ENCODE measurements around the gene SENP3.

The SENP3 gene

DNA sequence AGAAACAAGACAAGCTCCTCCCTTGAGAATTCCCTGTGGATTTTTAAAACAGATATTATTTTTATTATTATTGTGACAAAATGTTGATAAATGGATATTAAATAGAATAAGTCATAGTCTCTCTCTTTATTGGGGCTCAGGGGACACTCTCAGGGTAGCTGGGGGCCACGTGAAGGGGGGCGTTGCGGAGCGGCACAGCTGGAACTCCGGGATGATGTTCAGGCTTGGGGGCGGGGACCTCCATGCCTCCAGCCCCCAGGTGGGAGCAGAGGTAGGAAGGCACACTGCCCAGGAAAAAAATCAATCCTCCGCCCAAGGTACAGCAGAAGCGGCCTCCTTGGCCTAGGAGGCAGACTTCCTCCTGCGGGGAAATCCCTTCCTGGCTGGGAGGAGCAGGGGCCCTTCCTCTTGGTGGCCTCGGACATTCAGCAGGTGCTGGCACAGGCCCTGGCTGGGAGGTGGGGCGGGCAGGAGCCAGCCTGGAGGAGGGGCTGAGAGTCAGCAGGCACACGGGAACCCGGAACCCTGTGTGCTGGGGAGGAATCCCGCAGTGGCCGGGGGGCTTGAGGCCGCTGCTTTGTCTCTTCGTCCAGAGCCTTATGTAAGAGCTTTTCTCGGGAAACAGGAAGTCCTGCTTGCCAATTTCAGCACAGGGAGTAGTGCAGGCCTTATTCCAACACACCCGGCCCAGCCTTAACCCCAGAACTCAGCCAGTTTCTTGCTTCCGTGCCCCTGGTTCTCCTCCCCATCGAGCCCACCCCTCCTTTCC lies 3.8 kb upstream of the SENP3 start:
- TF ChIP-seq TAF1 (IDR thresholded peaks at IDR 0.05; ENCODE audit: borderline replicate concordance, insufficient read depth, low read length) (no peak), POLR2AphosphoS5 (IDR thresholded peaks at IDR 0.05; ENCODE audit: low read depth, low read length) (peak; percentile 74), FOXP2 (optimal IDR thresholded peaks at IDR 0.05; ENCODE audit: borderline replicate concordance, extremely low read depth, extremely low read length, insufficient read depth) (no peak)
- TF ChIP-seq, protein P1, sequence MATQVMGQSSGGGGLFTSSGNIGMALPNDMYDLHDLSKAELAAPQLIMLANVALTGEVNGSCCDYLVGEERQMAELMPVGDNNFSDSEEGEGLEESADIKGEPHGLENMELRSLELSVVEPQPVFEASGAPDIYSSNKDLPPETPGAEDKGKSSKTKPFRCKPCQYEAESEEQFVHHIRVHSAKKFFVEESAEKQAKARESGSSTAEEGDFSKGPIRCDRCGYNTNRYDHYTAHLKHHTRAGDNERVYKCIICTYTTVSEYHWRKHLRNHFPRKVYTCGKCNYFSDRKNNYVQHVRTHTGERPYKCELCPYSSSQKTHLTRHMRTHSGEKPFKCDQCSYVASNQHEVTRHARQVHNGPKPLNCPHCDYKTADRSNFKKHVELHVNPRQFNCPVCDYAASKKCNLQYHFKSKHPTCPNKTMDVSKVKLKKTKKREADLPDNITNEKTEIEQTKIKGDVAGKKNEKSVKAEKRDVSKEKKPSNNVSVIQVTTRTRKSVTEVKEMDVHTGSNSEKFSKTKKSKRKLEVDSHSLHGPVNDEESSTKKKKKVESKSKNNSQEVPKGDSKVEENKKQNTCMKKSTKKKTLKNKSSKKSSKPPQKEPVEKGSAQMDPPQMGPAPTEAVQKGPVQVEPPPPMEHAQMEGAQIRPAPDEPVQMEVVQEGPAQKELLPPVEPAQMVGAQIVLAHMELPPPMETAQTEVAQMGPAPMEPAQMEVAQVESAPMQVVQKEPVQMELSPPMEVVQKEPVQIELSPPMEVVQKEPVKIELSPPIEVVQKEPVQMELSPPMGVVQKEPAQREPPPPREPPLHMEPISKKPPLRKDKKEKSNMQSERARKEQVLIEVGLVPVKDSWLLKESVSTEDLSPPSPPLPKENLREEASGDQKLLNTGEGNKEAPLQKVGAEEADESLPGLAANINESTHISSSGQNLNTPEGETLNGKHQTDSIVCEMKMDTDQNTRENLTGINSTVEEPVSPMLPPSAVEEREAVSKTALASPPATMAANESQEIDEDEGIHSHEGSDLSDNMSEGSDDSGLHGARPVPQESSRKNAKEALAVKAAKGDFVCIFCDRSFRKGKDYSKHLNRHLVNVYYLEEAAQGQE (IDR thresholded peaks at IDR 0.05; ENCODE audit: insufficient read depth in 1 of 2, low read depth in 2 of 2, low read length in 2 of 2): peak in 1 of 2 experiments; percentile 17; a peak in 1 of 4 replicates

DNA sequence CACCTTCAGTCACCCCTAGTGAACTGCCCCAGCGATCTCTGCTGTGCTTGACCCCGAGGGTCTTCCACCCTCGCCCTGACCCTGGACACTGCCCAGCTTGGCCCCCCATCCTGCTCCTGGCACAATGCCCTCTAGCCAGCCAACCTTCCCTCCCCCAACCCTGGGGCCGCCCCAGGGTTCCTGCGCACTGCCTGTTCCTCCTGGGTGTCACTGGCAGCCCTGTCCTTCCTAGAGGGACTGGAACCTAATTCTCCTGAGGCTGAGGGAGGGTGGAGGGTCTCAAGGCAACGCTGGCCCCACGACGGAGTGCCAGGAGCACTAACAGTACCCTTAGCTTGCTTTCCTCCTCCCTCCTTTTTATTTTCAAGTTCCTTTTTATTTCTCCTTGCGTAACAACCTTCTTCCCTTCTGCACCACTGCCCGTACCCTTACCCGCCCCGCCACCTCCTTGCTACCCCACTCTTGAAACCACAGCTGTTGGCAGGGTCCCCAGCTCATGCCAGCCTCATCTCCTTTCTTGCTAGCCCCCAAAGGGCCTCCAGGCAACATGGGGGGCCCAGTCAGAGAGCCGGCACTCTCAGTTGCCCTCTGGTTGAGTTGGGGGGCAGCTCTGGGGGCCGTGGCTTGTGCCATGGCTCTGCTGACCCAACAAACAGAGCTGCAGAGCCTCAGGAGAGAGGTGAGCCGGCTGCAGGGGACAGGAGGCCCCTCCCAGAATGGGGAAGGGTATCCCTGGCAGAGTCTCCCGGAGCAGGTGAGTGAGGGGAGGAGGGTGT lies 3.0 kb upstream of the SENP3 start, which contains the start of gene TNFSF13:
TSS of gene TNFSF13 (plus strand) at position 207 of the 776 bp plus-strand sequence. CDS start at position 497, 290 bp downstream.
- TF ChIP-seq SIN3A (IDR thresholded peaks at IDR 0.05; ENCODE audit: borderline replicate concordance, insufficient read depth, low read length) (no peak), TAF1 (IDR thresholded peaks at IDR 0.05; ENCODE audit: borderline replicate concordance, insufficient read depth, low read length) (no peak), FOXP2 (optimal IDR thresholded peaks at IDR 0.05; ENCODE audit: borderline replicate concordance, extremely low read depth, extremely low read length, insufficient read depth) (no peak), POLR2AphosphoS5 (IDR thresholded peaks at IDR 0.05; ENCODE audit: low read depth, low read length) (no peak; the same call in 1 of the 2 replicates)
- TF ChIP-seq, protein P1 (IDR thresholded peaks at IDR 0.05; ENCODE audit: insufficient read depth in 1 of 2, low read depth in 2 of 2, low read length in 2 of 2): no peak

DNA sequence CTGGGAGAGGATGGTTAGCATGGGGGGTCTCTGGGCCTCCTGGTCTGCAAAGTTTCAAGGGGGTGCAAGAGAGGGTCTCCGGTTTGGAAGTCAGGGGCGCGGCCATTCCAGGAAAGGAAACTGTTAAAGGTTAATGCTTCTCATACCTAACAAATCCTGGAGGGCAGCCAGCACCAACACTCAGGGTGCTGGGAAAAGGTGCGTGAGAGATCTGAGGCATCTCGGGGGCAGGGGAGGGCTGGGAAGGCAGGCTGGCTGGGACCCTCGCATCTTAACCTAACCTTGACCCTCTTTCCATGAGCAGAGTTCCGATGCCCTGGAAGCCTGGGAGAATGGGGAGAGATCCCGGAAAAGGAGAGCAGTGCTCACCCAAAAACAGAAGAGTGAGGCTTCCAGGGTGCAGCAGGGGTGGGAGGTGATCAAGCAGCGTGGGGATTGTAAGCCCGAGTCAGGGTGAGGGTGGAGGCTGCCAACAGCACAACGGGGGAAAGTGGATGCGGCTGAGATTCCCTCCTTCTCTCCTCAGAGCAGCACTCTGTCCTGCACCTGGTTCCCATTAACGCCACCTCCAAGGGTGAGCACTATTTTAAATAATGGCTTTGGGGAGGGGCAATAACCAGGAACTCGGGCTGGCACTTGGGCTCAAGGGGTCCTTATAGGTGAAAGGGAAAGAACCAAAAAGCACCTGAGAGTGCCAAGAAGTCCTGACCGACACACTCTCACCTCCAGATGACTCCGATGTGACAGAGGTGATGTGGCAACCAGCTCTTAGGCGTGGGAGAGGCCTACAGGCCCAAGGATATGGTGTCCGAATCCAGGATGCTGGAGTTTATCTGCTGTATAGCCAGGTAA lies 2.2 kb upstream of the SENP3 start:
- TF ChIP-seq, protein P1 (IDR thresholded peaks at IDR 0.05; ENCODE audit: insufficient read depth in 1 of 2, low read depth in 2 of 2, low read length in 2 of 2): no peak
- TF ChIP-seq FOXP2 (optimal IDR thresholded peaks at IDR 0.05; ENCODE audit: borderline replicate concordance, extremely low read depth, extremely low read length, insufficient read depth) (no peak), TAF1 (IDR thresholded peaks at IDR 0.05; ENCODE audit: borderline replicate concordance, insufficient read depth, low read length) (no peak), POLR2AphosphoS5 (IDR thresholded peaks at IDR 0.05; ENCODE audit: low read depth, low read length) (no peak), SIN3A (IDR thresholded peaks at IDR 0.05; ENCODE audit: borderline replicate concordance, insufficient read depth, low read length) (no peak)

DNA sequence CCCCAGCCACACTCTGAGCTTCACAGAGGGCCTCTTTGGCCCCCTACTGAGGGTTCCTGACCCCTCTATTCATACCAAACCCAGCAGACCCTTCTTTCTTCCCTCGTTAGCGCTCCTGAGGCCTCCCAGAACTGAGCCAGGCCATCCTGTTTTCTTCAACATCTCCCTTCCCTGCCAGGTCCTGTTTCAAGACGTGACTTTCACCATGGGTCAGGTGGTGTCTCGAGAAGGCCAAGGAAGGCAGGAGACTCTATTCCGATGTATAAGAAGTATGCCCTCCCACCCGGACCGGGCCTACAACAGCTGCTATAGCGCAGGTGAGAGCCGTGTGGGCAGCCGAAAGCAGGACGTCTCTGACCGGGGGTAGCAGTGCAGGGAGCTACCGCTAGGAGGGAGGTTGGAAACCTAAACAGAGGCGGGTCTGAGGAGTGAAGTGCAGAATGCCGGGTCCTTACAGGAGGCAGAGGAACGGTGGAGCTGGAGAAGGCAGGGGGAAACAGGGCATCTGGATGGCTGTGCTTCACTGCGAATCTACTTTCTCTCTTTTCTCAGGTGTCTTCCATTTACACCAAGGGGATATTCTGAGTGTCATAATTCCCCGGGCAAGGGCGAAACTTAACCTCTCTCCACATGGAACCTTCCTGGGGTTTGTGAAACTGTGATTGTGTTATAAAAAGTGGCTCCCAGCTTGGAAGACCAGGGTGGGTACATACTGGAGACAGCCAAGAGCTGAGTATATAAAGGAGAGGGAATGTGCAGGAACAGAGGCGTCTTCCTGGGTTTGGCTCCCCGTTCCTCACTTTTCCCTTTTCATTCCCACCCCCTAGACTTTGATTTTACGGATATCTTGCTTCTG lies 1.3 kb upstream of the SENP3 start:
- TF ChIP-seq TAF1 (IDR thresholded peaks at IDR 0.05; ENCODE audit: borderline replicate concordance, insufficient read depth, low read length) (no peak), FOXP2 (optimal IDR thresholded peaks at IDR 0.05; ENCODE audit: borderline replicate concordance, extremely low read depth, extremely low read length, insufficient read depth) (no peak), SIN3A (IDR thresholded peaks at IDR 0.05; ENCODE audit: borderline replicate concordance, insufficient read depth, low read length) (no peak), POLR2AphosphoS5 (IDR thresholded peaks at IDR 0.05; ENCODE audit: low read depth, low read length) (0 out of 2 replicates have a peak, but pooled peaks have one; percentile 7)
- TF ChIP-seq, protein P1 (IDR thresholded peaks at IDR 0.05; ENCODE audit: insufficient read depth in 1 of 2, low read depth in 2 of 2, low read length in 2 of 2): no peak

Measured in PFSK-1 (cell line).